Measurements from ENCODE around the gene GMEB1.
A peak's percentile ranks its signal among the peaks of the same experiment; 100 is the strongest.

GMEB1 gene, protein sequence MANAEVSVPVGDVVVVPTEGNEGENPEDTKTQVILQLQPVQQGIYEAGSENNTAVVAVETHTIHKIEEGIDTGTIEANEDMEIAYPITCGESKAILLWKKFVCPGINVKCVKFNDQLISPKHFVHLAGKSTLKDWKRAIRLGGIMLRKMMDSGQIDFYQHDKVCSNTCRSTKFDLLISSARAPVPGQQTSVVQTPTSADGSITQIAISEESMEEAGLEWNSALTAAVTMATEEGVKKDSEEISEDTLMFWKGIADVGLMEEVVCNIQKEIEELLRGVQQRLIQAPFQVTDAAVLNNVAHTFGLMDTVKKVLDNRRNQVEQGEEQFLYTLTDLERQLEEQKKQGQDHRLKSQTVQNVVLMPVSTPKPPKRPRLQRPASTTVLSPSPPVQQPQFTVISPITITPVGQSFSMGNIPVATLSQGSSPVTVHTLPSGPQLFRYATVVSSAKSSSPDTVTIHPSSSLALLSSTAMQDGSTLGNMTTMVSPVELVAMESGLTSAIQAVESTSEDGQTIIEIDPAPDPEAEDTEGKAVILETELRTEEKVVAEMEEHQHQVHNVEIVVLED

GRCh38 chr1:28668191-28668955 lies at the start of gene GMEB1:
GMEB1 (plus strand) TSS chr1:28668784; CDS start chr1:28683613, 14,829 bp downstream.
- intact Hi-C loops (cut with DNase I; ENCODE audit: low total_unique reads): no loop called here
- Histone ChIP-seq H3K36me3 (no peaks in the 10 kb centered on the region), H3K27me3 (no peaks in the 10 kb centered on the region), H3K9me3 (no peaks in the 10 kb centered on the region), H3K4me1 (peaks cover 0 to 25% (median 7%) of the 10 kb centered on the region in 4 donors), H3K27ac (peak within 1 kb of the TSS; percentile 100), H3K4me3 (peak within 1 kb of the TSS; percentile 100)
- DNase-seq: peak; percentile 80 to 91
- TF ChIP-seq CTCF (IDR thresholded peaks at IDR 0.05): no peak

- Histone ChIP-seq H3K27ac (no peak overlapping the region), H3K4me3 (no peak overlapping the region), H3K4me1 (no peaks in the 10 kb centered on the region), H3K36me3 (no peaks in the 10 kb centered on the region), H3K9me3 (no peaks in the 10 kb centered on the region), H3K27me3 (no peaks in the 10 kb centered on the region)
- TF ChIP-seq CTCF (IDR thresholded peaks at IDR 0.05): no peak
- intact Hi-C loops (cut with DNase I; ENCODE audit: low total_unique reads): no loop called here
- no peak for DNase-seq
Observed at GRCh38 chr1:28631713-28632112, 36.9 kb upstream of the GMEB1 start.

- H3K27ac ChIP-seq: no peak overlapping the region
- no peak overlapping the region for H3K4me3 ChIP-seq
- no peaks in the 10 kb centered on the region for H3K36me3 ChIP-seq
- intact Hi-C loops (cut with DNase I; ENCODE audit: low total_unique reads): no loop called here
- DNase-seq: no peak
- H3K27me3 ChIP-seq: no peaks in the 10 kb centered on the region
- no peaks in the 10 kb centered on the region for H3K9me3 ChIP-seq
- TF ChIP-seq CTCF (IDR thresholded peaks at IDR 0.05): no peak
- H3K4me1 ChIP-seq: no peaks in the 10 kb centered on the region
Observed at GRCh38 chr1:28632560-28632959, 36.0 kb upstream of the GMEB1 start.

DNA sequence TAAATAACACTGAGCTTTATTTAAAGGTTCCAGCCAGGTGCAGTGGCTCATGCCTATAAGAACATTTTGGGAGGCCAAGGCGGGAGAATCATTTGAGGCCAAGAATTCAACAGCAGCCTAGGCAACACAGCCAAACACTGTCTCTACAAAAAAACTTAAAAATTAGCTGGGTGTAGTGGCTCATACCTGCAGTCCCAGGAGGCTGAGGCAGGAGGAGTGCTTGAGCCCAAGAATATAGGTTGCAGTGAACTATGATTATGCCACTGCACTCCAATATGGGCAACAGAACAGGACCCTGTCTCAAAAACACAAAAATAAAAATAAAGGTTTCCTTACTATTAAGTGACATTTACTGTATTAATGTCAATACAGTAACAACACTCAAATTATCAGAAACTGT lies 27.8 kb upstream of the GMEB1 start:
- intact Hi-C loops (cut with DNase I; ENCODE audit: low total_unique reads): loop anchor here (10.0 kb wide), 1 partner anchor 234 kb away; no protein-coding TSS in a partner anchor
- Histone ChIP-seq H3K4me3 (no peak overlapping the region), H3K4me1 (peaks cover 0 to 28% (median 19%) of the 10 kb centered on the region in 4 donors), H3K27me3 (no peaks in the 10 kb centered on the region), H3K27ac (no peak overlapping the region), H3K9me3 (no peaks in the 10 kb centered on the region), H3K36me3 (no peaks in the 10 kb centered on the region)
- no peak for TF ChIP-seq CTCF (IDR thresholded peaks at IDR 0.05)
- no peak for DNase-seq

- Histone ChIP-seq H3K9me3 (no peaks in the 10 kb centered on the region), H3K4me3 (peak overlapping the region; percentile 67 to 74), H3K4me1 (peaks cover 0 to 28% (median 19%) of the 10 kb centered on the region in 4 donors), H3K27ac (peak overlapping the region; percentile 79 to 89), H3K36me3 (no peaks in the 10 kb centered on the region), H3K27me3 (no peaks in the 10 kb centered on the region)
- TF ChIP-seq CTCF (IDR thresholded peaks at IDR 0.05): no peak
- intact Hi-C loops (cut with DNase I; ENCODE audit: low total_unique reads): loop anchor here (10.0 kb wide), 1 partner anchor 233 kb away; no protein-coding TSS in a partner anchor
- no peak for DNase-seq
Observed at GRCh38 chr1:28642056-28642846, 26.3 kb upstream of the GMEB1 start.
